Measurements from ENCODE around the gene HBS1L.

HBS1L gene

GRCh38 chr6:135046912-135047311 lies 7.7 kb downstream of the HBS1L start:
- TF ChIP-seq CTCF (IDR thresholded peaks at IDR 0.05): no peak
- Histone ChIP-seq H3K9me3 (no peaks in the 10 kb centered on the region), H3K27me3 (no peaks in the 10 kb centered on the region), H3K4me1 (peaks cover 0 to 11% (median 2%) of the 10 kb centered on the region in 4 donors), H3K27ac (no peak overlapping the region), H3K4me3 (no peak overlapping the region), H3K36me3 (peaks cover 8 to 32% (median 22%) of the 10 kb centered on the region in 3 donors)
- no peak for DNase-seq
- intact Hi-C loops (cut with DNase I; ENCODE audit: low total_unique reads): no loop called here

- no peaks in the 10 kb centered on the region for H3K27me3 ChIP-seq
- DNase-seq: no peak
- no peaks in the 10 kb centered on the region for H3K9me3 ChIP-seq
- H3K27ac ChIP-seq: no peak overlapping the region
- H3K4me3 ChIP-seq: no peak overlapping the region
- peaks cover 5 to 27% (median 17%) of the 10 kb centered on the region in 3 donors for H3K36me3 ChIP-seq
- no peak for TF ChIP-seq CTCF (IDR thresholded peaks at IDR 0.05)
- intact Hi-C loops (cut with DNase I; ENCODE audit: low total_unique reads): no loop called here
- H3K4me1 ChIP-seq: peaks cover 0 to 11% (median 2%) of the 10 kb centered on the region in 4 donors
Measured at GRCh38 chr6:135044639-135045038, 10.0 kb downstream of the HBS1L start.

GRCh38 chr6:135043846-135044245 lies 10.8 kb downstream of the HBS1L start:
- no peak overlapping the region for H3K4me3 ChIP-seq
- no peak for TF ChIP-seq CTCF (IDR thresholded peaks at IDR 0.05)
- peaks cover 0 to 11% (median 2%) of the 10 kb centered on the region in 4 donors for H3K4me1 ChIP-seq
- H3K9me3 ChIP-seq: no peaks in the 10 kb centered on the region
- intact Hi-C loops (cut with DNase I; ENCODE audit: low total_unique reads): no loop called here
- H3K27ac ChIP-seq: no peak overlapping the region
- peaks cover 5 to 27% (median 9%) of the 10 kb centered on the region in 3 donors for H3K36me3 ChIP-seq
- no peak for DNase-seq
- H3K27me3 ChIP-seq: no peaks in the 10 kb centered on the region

GRCh38 chr6:135043364-135043763 lies 11.3 kb downstream of the HBS1L start:
- no peak for DNase-seq
- no peaks in the 10 kb centered on the region for H3K27me3 ChIP-seq
- H3K9me3 ChIP-seq: no peaks in the 10 kb centered on the region
- TF ChIP-seq CTCF (IDR thresholded peaks at IDR 0.05): no peak
- H3K4me3 ChIP-seq: no peak overlapping the region
- H3K36me3 ChIP-seq: peaks cover 7 to 24% (median 8%) of the 10 kb centered on the region in 3 donors
- H3K4me1 ChIP-seq: peaks cover 0 to 11% (median 2%) of the 10 kb centered on the region in 4 donors
- no peak overlapping the region for H3K27ac ChIP-seq
- intact Hi-C loops (cut with DNase I; ENCODE audit: low total_unique reads): no loop called here

GRCh38 chr6:135038335-135038734 lies 16.3 kb downstream of the HBS1L start:
- DNase-seq: no peak
- intact Hi-C loops (cut with DNase I; ENCODE audit: low total_unique reads): no loop called here
- no peaks in the 10 kb centered on the region for H3K9me3 ChIP-seq

More at GRCh38 chr6:135038335-135038734, 16.3 kb downstream of the HBS1L start:
- no peak for TF ChIP-seq CTCF (IDR thresholded peaks at IDR 0.05)
- no peaks in the 10 kb centered on the region for H3K27me3 ChIP-seq
- H3K4me3 ChIP-seq: no peak overlapping the region
- no peak overlapping the region for H3K27ac ChIP-seq
- peaks cover 0 to 12% (median 2%) of the 10 kb centered on the region in 4 donors for H3K4me1 ChIP-seq
- peaks cover 12 to 31% (median 18%) of the 10 kb centered on the region in 3 donors for H3K36me3 ChIP-seq
